IMR-90 (cell line): Measurements from ENCODE around the gene CREBL2. TPM values are rescaled to one million over a fixed set of nuclear protein-coding genes. Genes with fewer than 3 reads are reported as not detected.

Experiments
- ATAC-seq: fragments of 200-7000 bp; cut with Tn5 transposase; 2 replicates; pipeline ENCODE4 v1.9.1; 2020; ENCODE audit warnings: low read depth, mild to moderate bottlenecking, moderate library complexity
- BruUV-seq: library from RNA; stranded (reverse); fragments of 400-500 nt; replicated peaks from 2 replicates; lab custom pipeline; 2021; lab: Mats Ljungman, UMichigan
- CTCF ChIA-PET: fragments of 300-600 bp; formaldehyde crosslinking; extraction: SDS; loops from one replicate; lab custom pipeline; 2021; ENCODE audit warnings: antibody characterized with exemption; lab: Yijun Ruan, JAX
- POLR2A ChIA-PET: fragments of 300-600 bp; sonication (Branson Sonifier 250); formaldehyde crosslinking; loops from one replicate; lab custom pipeline; 2022; ENCODE audit warnings: antibody characterized with exemption; ENCODE audit not compliant: unreplicated experiment; lab: Charles Lee
- DNase-seq: peaks from one replicate; pipeline ENCODE4 v3.0.0; 2013
- H2AFZ ChIP-seq: replicated peaks from 2 replicates; pipeline ENCODE3; 2013; ENCODE audit warnings: low read length, mild to moderate bottlenecking; ENCODE audit not compliant: poor library complexity
- H2AK5ac ChIP-seq: 2 replicates; pipeline ENCODE4 v1.6.1; 2013; ENCODE audit warnings: low read depth, low read length, inconsistent platforms
- H2AK9ac ChIP-seq: replicated peaks from 2 replicates; pipeline ENCODE3; 2013; ENCODE audit warnings: mild to moderate bottlenecking, low read depth, low read length, moderate library complexity; ENCODE audit not compliant: poor library complexity
- H2BK120ac ChIP-seq: 2 replicates; pipeline ENCODE4 v1.6.1; 2013; ENCODE audit warnings: low read depth, low read length, inconsistent platforms
- H2BK15ac ChIP-seq: 3 replicates; pipeline ENCODE4 v1.6.1; 2013; ENCODE audit warnings: low read depth, low read length, inconsistent platforms
- H2BK20ac ChIP-seq: 2 replicates; pipeline ENCODE4 v1.6.1; 2013; ENCODE audit warnings: low read depth, mild to moderate bottlenecking, inconsistent platforms, low read length, moderate library complexity
- H2BK5ac ChIP-seq: 2 replicates; pipeline ENCODE4 v1.6.1; 2013; ENCODE audit warnings: mild to moderate bottlenecking, low read depth, low read length, inconsistent platforms; ENCODE audit not compliant: poor library complexity, severe bottlenecking
- H3K14ac ChIP-seq: replicated peaks from 2 replicates; pipeline ENCODE4 v1.6.1; 2013; ENCODE audit warnings: low read depth, low read length, inconsistent platforms
- H3K18ac ChIP-seq: 2 replicates; pipeline ENCODE4 v1.6.1; 2013; ENCODE audit warnings: low read depth, low read length, control low read depth
- H3K23ac ChIP-seq: 2 replicates; pipeline ENCODE4 v1.6.1; 2013; ENCODE audit warnings: low read depth, low read length, inconsistent platforms
- H3K27ac ChIP-seq: 2 replicates; pipeline ENCODE4 v1.5.1; 2013; ENCODE audit warnings: mild to moderate bottlenecking, control low read depth, low read length; ENCODE audit not compliant: insufficient read depth
- H3K27me3 ChIP-seq: 2 replicates; pipeline ENCODE4 v1.6.1; 2013; ENCODE audit warnings: low read length; ENCODE audit not compliant: control insufficient read depth, insufficient read depth
- H3K36me3 ChIP-seq: 2 replicates; pipeline ENCODE4 v1.6.1; 2013; ENCODE audit warnings: low read length, mixed read lengths; ENCODE audit not compliant: control insufficient read depth, insufficient read depth
- H3K4ac ChIP-seq: 2 replicates; pipeline ENCODE4 v1.6.1; 2013; ENCODE audit warnings: low read depth, low read length, inconsistent platforms
- H3K4me1 ChIP-seq: 2 replicates; pipeline ENCODE4 v1.6.1; 2013; ENCODE audit warnings: low read length, mixed read lengths; ENCODE audit not compliant: control insufficient read depth, insufficient read depth
- H3K4me2 ChIP-seq: 2 replicates; pipeline ENCODE4 v1.6.1; 2013; ENCODE audit warnings: low read depth, mild to moderate bottlenecking, control low read depth, low read length, moderate library complexity
- H3K4me3 ChIP-seq: 2 replicates; pipeline ENCODE4 v1.5.1; 2013; ENCODE audit warnings: low read depth, mild to moderate bottlenecking, control low read depth, low read length, moderate library complexity; ENCODE audit not compliant: insufficient read depth
- H3K56ac ChIP-seq: 2 replicates; pipeline ENCODE4 v1.6.1; 2013; ENCODE audit warnings: low read length, inconsistent platforms; ENCODE audit not compliant: insufficient read depth; ENCODE audit errors: extremely low read depth
- H3K79me1 ChIP-seq, 2 experiments: 2 replicates each; pipeline ENCODE4 v1.6.1; 2013; ENCODE audit warnings: low read length in 2 of 2, inconsistent platforms in 1 of 2, low read depth in 1 of 2
- H3K9ac ChIP-seq: 2 replicates; pipeline ENCODE4 v1.6.1; 2013; ENCODE audit warnings: low read depth, low read length, control low read depth
- H3K9me1 ChIP-seq: 2 replicates; pipeline ENCODE4 v1.6.1; 2013; ENCODE audit warnings: low read length, inconsistent platforms; ENCODE audit not compliant: insufficient read depth
- H3K9me3 ChIP-seq: 2 replicates; pipeline ENCODE4 v1.6.1; 2013; ENCODE audit warnings: low read length; ENCODE audit not compliant: control insufficient read depth, insufficient read depth
- H4K20me1 ChIP-seq: 2 replicates; pipeline ENCODE4 v1.6.1; 2013; ENCODE audit warnings: low read length, inconsistent platforms; ENCODE audit not compliant: insufficient read depth
- H4K5ac ChIP-seq: 2 replicates; pipeline ENCODE4 v1.6.1; 2013; ENCODE audit warnings: mild to moderate bottlenecking, low read depth, low read length, control low read depth
- H4K8ac ChIP-seq, 2 experiments: 2 replicates each; pipeline ENCODE4 v1.6.1; 2013; ENCODE audit warnings: low read depth in 2 of 2, low read length in 2 of 2, control low read depth in 1 of 2, inconsistent platforms in 1 of 2
- H4K91ac ChIP-seq: 2 replicates; pipeline ENCODE4 v1.6.1; 2013; ENCODE audit warnings: low read depth, low read length, inconsistent platforms; ENCODE audit not compliant: insufficient read depth
- CEBPB ChIP-seq: IDR thresholded peaks from 2 replicates; pipeline ENCODE4 v1.6.1; 2012; ENCODE audit warnings: low read depth, low read length, improper control_type of control experiment
- CHD1 ChIP-seq: IDR thresholded peaks from 2 replicates; pipeline ENCODE4 v1.6.1; 2012; ENCODE audit warnings: low read depth, low read length, improper control_type of control experiment
- ELK1 ChIP-seq: fragments of 150-350 bp; IDR thresholded peaks from 2 replicates; pipeline ENCODE4 v1.6.1; 2016; ENCODE audit warnings: low read depth, mild to moderate bottlenecking, low read length, moderate library complexity, borderline replicate concordance
- MAFK ChIP-seq: IDR thresholded peaks from 2 replicates; pipeline ENCODE4 v1.6.1; 2012; ENCODE audit warnings: low read depth, low read length, improper control_type of control experiment
- NFE2L2 ChIP-seq: fragments of 150-350 bp; IDR thresholded peaks from 2 replicates; pipeline ENCODE4 v1.6.1; 2016; ENCODE audit warnings: low read depth, mild to moderate bottlenecking, low read length
- RFX5 ChIP-seq: IDR thresholded peaks from 2 replicates; pipeline ENCODE4 v1.8.0; 2012; ENCODE audit warnings: low read depth, mild to moderate bottlenecking, low read length, moderate library complexity
- SMC3 ChIP-seq: fragments of 150-350 bp; IDR thresholded peaks from 2 replicates; pipeline ENCODE4 v1.6.1; 2016; ENCODE audit warnings: low read depth, mild to moderate bottlenecking, antibody characterized with exemption, low read length, moderate library complexity
- WGBS, 2 experiments: methylation state at CpG; one replicate each; pipeline versions ENCODE4 v1.1.5 to v1.1.7; 2013; ENCODE audit warnings: missing lambda C conversion rate in 2 of 2; ENCODE audit not compliant: insufficient read length in 1 of 2; ENCODE audit errors: extremely low coverage in 2 of 2; 5-methylcytosine and 5-hydroxymethylcytosine counted together
- dilution Hi-C: fragments of 300-500 bp; cut with HindIII; formaldehyde crosslinking; loops from one replicate; pipeline ENCODE4 v1.14.3; 2018; ENCODE audit warnings: low sequenced_read_pairs; ENCODE audit not compliant: unreplicated experiment
- in situ Hi-C: fragments of 300-500 bp; cut with MboI; formaldehyde crosslinking; loops from 3 replicates; pipeline ENCODE4 v1.14.3; 2019; ENCODE audit warnings: low sequenced_read_pairs, inconsistent platforms, mixed read lengths
- intact Hi-C: fragments of 100-400 bp; cut with micrococcal nuclease; formaldehyde crosslinking; loops from 2 replicates; pipeline ENCODE4 v1.10.0; 2022
- polyA plus RNA-seq, 3 experiments: library from polyadenylated mRNA; depleted of rRNA; stranded (reverse); fragments of >200 nt; gene quantifications; 2 replicates each; pipeline ENCODE4 v1.2.3, GENCODE V29; 2012; ENCODE audit warnings: low replicate concordance in 1 of 3
- total RNA-seq: library from RNA; depleted of rRNA; stranded (reverse); fragments of >200 nt; gene quantifications from 2 replicates; pipeline ENCODE4 v1.2.3, GENCODE V29; 2012

CREBL2 gene
- total and polyA plus RNA-seq, 2 of the 4 experiments (the other 2 are of a cell fraction): 11.5 to 19.0 TPM

GRCh38 chr12:12635651-12636050, 24.0 kb downstream of the CREBL2 start:
- Histone ChIP-seq H2BK15ac (no peak overlapping the region), H3K79me1 (peaks cover 0 to 4% of the 10 kb centered on the region in 2 experiments; a peak in 3 of 4 replicates), H3K4me3 (no peak overlapping the region), H3K23ac (no peak overlapping the region), H4K8ac (no peak overlapping the region), H4K5ac (no peak overlapping the region), H2BK20ac (no peak overlapping the region), H2AK5ac (no peak overlapping the region), H2BK120ac (no peak overlapping the region), H4K91ac (no peak overlapping the region), H3K4me2 (no peak overlapping the region), H3K4ac (no peak overlapping the region), H3K9me3 (0 out of 2 replicates have a peak, but pooled peaks cover 2% of the 10 kb centered on the region), H3K9me1 (no peaks in the 10 kb centered on the region), H3K14ac (no peak overlapping the region), H2AK9ac (no peak overlapping the region), H3K4me1 (no peaks in the 10 kb centered on the region), H2BK5ac (no peak overlapping the region), H3K18ac (no peak overlapping the region), H3K36me3 (peaks cover 16% of the 10 kb centered on the region), H3K27me3 (no peaks in the 10 kb centered on the region), H4K20me1 (no peaks in the 10 kb centered on the region), H3K9ac (no peak overlapping the region), H2AFZ (no peak overlapping the region), H3K27ac (no peak overlapping the region), H3K56ac (no peak overlapping the region)
- in situ Hi-C loops (no loop called here), dilution Hi-C loops (no loop called here), intact Hi-C loops (loop anchor here (1.0 kb wide), 1 partner anchor 11 kb away; no protein-coding TSS in a partner anchor)
- no peak for ATAC-seq
- DNase-seq: no peak
- BruUV-seq: no TSS peak
- CTCF ChIA-PET: interaction anchor here (0.6 to 1.0 kb wide), 4 partner anchors 11 to 157 kb away, joined by 3 to 7 read pairs (median 4); no protein-coding TSS in a partner anchor
- TF ChIP-seq CEBPB (no peak), NFE2L2 (no peak), SMC3 (no peak), CHD1 (no peak), MAFK (no peak), RFX5 (no peak), ELK1 (no peak)
- 100% methylated on average over 2 of the region's 12 CpGs; no CpG with 5 or more reads in 1 of the 2 experiments for WGBS, 2 experiments
- POLR2A ChIA-PET: no interaction called here
